ENCODE results near the gene KRTAP10-6.
A peak's percentile ranks its signal among the peaks of the same experiment; 100 is the strongest.

- TF ChIP-seq EP300 (IDR thresholded peaks at IDR 0.05; ENCODE audit: borderline replicate concordance) (no peak), USF1 (IDR thresholded peaks at IDR 0.05) (peak; percentile 60; the same call in 1 of the 2 replicates), RAD21 (IDR thresholded peaks at IDR 0.05; ENCODE audit: low read depth) (no peak), MAX (IDR thresholded peaks at IDR 0.05) (no peak), TAF1 (IDR thresholded peaks at IDR 0.05; ENCODE audit: low read depth) (no peak), CREB1 (IDR thresholded peaks at IDR 0.05; ENCODE audit: low read depth) (no peak), EGR1 (IDR thresholded peaks at IDR 0.05) (no peak), CEBPB (IDR thresholded peaks at IDR 0.05) (no peak), FOXM1 (IDR thresholded peaks at IDR 0.05; ENCODE audit: borderline replicate concordance, low read depth) (no peak), REST (IDR thresholded peaks at IDR 0.05; ENCODE audit: low read depth) (no peak), NFIC (IDR thresholded peaks at IDR 0.05) (no peak), TEAD4 (IDR thresholded peaks at IDR 0.05) (no peak), TCF12 (IDR thresholded peaks at IDR 0.05; ENCODE audit: low read depth) (no peak)
Observed at GRCh38 chr21:44551340-44551961, 40.9 kb downstream of the KRTAP10-6 start, which contains the start of gene KRTAP10-2.

All from Ishikawa (cell line).